IMR-90 (cell line): ENCODE measurements around the gene FBXL16.

Experiments used
- BHLHE40 ChIP-seq: fragments of 150-350 bp; IDR thresholded peaks from 2 replicates; pipeline ENCODE4 v1.6.1; 2016; ENCODE audit warnings: mild to moderate bottlenecking, low read depth, low read length
- FOS ChIP-seq: fragments of 150-350 bp; IDR thresholded peaks from 2 replicates; pipeline ENCODE4 v1.6.1; 2016; ENCODE audit warnings: low read depth, low read length
- MAZ ChIP-seq: IDR thresholded peaks from 2 replicates; pipeline ENCODE4 v1.6.1; 2012; ENCODE audit warnings: low read depth, mild to moderate bottlenecking, low read length, improper control_type of control experiment, moderate library complexity, borderline replicate concordance
- NFE2L2 ChIP-seq: fragments of 150-350 bp; IDR thresholded peaks from 2 replicates; pipeline ENCODE4 v1.6.1; 2016; ENCODE audit warnings: low read depth, mild to moderate bottlenecking, low read length
- POLR2A ChIP-seq: IDR thresholded peaks from 2 replicates; pipeline ENCODE4 v1.6.1; 2012; ENCODE audit warnings: mild to moderate bottlenecking, low read depth, low read length
- RAD21 ChIP-seq: IDR thresholded peaks from 2 replicates; pipeline ENCODE4 v1.6.1; 2012; ENCODE audit warnings: low read length, improper control_type of control experiment
- RFX5 ChIP-seq: IDR thresholded peaks from 2 replicates; pipeline ENCODE4 v1.8.0; 2012; ENCODE audit warnings: low read depth, mild to moderate bottlenecking, low read length, moderate library complexity
- SMC3 ChIP-seq: fragments of 150-350 bp; IDR thresholded peaks from 2 replicates; pipeline ENCODE4 v1.6.1; 2016; ENCODE audit warnings: low read depth, mild to moderate bottlenecking, antibody characterized with exemption, low read length, moderate library complexity
- TF ChIP-seq, protein P1 (sequence below): fragments of 150-350 bp; IDR thresholded peaks from 2 replicates; pipeline ENCODE4 v1.6.1; 2017; ENCODE audit warnings: mild to moderate bottlenecking, antibody characterized with exemption, low read length, low read depth
- TF ChIP-seq, protein P2 (sequence below): conservative IDR thresholded peaks from 2 replicates; pipeline ENCODE4 v1.5.1; 2012; ENCODE audit warnings: mild to moderate bottlenecking, low read depth, low read length, improper control_type of control experiment
- TF ChIP-seq, protein P3 (sequence below): fragments of 150-350 bp; IDR thresholded peaks from 2 replicates; pipeline ENCODE4 v1.6.1; 2016; ENCODE audit warnings: low read depth, mild to moderate bottlenecking, low read length, moderate library complexity, borderline replicate concordance

DNA sequence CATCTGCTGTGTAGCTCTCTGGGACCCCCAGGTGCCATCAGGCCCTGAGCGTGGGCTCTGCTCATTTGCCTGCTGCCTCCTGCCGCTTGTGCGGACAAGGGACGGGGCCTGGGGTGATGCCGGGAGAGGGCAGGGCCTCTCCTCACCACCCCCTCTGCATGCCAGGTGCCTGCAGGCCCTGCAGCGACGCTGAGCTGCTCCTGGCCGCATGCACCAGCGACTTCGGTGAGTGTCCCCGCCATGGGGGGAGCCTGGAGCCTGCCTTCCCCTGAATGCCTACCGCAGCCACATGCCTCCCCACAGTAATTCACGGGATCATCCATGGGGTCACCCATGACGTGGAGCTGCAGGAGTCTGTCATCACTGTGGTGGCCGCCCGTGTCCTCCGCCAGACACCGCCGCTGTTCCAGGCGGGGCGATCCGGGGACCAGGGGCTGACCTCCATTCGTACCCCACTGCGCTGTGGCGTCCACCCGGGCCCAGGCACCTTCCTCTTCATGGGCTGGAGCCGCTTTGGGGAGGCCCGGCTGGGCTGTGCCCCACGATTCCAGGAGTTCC is 11.2 kb upstream of the FBXL16 start:
- TF ChIP-seq, protein P1, sequence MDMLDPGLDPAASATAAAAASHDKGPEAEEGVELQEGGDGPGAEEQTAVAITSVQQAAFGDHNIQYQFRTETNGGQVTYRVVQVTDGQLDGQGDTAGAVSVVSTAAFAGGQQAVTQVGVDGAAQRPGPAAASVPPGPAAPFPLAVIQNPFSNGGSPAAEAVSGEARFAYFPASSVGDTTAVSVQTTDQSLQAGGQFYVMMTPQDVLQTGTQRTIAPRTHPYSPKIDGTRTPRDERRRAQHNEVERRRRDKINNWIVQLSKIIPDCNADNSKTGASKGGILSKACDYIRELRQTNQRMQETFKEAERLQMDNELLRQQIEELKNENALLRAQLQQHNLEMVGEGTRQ: no peak
- TF ChIP-seq, protein P2, sequence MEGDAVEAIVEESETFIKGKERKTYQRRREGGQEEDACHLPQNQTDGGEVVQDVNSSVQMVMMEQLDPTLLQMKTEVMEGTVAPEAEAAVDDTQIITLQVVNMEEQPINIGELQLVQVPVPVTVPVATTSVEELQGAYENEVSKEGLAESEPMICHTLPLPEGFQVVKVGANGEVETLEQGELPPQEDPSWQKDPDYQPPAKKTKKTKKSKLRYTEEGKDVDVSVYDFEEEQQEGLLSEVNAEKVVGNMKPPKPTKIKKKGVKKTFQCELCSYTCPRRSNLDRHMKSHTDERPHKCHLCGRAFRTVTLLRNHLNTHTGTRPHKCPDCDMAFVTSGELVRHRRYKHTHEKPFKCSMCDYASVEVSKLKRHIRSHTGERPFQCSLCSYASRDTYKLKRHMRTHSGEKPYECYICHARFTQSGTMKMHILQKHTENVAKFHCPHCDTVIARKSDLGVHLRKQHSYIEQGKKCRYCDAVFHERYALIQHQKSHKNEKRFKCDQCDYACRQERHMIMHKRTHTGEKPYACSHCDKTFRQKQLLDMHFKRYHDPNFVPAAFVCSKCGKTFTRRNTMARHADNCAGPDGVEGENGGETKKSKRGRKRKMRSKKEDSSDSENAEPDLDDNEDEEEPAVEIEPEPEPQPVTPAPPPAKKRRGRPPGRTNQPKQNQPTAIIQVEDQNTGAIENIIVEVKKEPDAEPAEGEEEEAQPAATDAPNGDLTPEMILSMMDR: no peak
- TF ChIP-seq BHLHE40 (no peak), RAD21 (no peak), POLR2A (no peak), RFX5 (no peak), FOS (no peak), MAZ (no peak), NFE2L2 (no peak), SMC3 (no peak)
- TF ChIP-seq, protein P3, sequence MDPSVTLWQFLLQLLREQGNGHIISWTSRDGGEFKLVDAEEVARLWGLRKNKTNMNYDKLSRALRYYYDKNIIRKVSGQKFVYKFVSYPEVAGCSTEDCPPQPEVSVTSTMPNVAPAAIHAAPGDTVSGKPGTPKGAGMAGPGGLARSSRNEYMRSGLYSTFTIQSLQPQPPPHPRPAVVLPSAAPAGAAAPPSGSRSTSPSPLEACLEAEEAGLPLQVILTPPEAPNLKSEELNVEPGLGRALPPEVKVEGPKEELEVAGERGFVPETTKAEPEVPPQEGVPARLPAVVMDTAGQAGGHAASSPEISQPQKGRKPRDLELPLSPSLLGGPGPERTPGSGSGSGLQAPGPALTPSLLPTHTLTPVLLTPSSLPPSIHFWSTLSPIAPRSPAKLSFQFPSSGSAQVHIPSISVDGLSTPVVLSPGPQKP: no peak
